Activated naive CD8-positive, alpha-beta T cell treated with anti-CD3 and anti-CD28 coated beads, Interleukin-2, amount 50 U/mL, for 24 hours (primary cell): ENCODE results near the gene TRIM44.
"Not testable (repeated sequence)": the region's sequence is repeated elsewhere in the genome, so short reads cannot be mapped to it uniquely, and the experiment has no call there.

Experiments used
- ATAC-seq: fragments of 150-1000 bp; cut with Tn5 transposase; one replicate; pipeline ENCODE4 v1.10.0; 2021
- DNase-seq: peaks from one replicate; pipeline ENCODE4 v3.0.0; 2021
- H3K27ac Mint-ChIP-seq: one replicate; pipeline ENCODE4 v1.8.0; 2021; ENCODE audit warnings: mild to moderate bottlenecking, mixed read lengths
- H3K27me3 Mint-ChIP-seq: one replicate; pipeline ENCODE4 v1.8.0; 2021; ENCODE audit warnings: mixed read lengths
- H3K36me3 Mint-ChIP-seq: one replicate; pipeline ENCODE4 v1.8.0; 2021; ENCODE audit warnings: low read depth, mixed read lengths
- H3K4me1 Mint-ChIP-seq: one replicate; pipeline ENCODE4 v1.8.0; 2021; ENCODE audit warnings: mixed read lengths
- H3K4me3 Mint-ChIP-seq: one replicate; pipeline ENCODE4 v1.8.0; 2021; ENCODE audit warnings: mild to moderate bottlenecking, moderate library complexity, mixed read lengths
- H3K9me3 Mint-ChIP-seq: one replicate; pipeline ENCODE4 v1.8.0; 2021; ENCODE audit warnings: mixed read lengths

The TRIM44 gene

DNA sequence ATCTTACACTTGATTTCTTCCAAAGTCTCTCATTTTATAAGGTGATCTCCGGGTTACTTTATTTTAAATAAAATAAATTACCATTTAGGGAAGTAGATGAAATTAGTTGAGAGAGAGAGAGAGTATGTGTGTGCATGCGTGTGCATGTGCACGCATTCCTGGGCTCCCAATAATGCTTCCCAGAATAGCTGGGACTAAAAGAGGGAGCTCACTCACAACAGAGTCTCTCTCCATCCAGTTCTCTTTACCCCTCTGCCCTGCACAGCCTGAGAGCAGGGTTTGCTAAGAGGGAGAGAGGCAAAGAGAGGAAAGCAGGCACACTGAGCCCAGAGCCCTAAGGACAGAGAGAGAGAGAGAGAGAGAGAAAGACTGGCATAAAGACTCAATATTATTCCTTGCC, 11.3 kb upstream of the TRIM44 start:
- H3K27ac Mint-ChIP-seq: no peak overlapping the region
- H3K27me3 Mint-ChIP-seq: peaks cover 58% of the 10 kb centered on the region

DNA sequence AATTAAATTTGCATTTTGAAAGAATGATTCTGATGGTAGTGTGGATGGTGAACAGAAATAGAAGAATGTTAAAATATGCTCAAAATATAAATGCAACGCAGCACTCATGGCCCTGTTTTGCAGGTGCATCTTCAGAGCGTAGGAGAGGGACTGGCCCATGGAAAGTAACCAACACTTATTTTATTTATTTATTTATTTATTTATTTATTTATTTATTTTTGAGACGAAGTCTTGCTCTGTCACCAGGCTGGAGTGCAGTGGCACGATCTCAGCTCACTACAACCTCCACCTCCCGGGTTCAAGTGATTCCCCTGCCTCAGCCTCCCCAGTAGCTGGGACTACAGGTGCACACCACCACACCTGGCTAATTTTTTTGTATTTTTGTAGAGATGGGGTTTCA, 9.8 kb upstream of the TRIM44 start:
- H3K27me3 Mint-ChIP-seq: peaks cover 51% of the 10 kb centered on the region
- H3K27ac Mint-ChIP-seq, H3K9me3 Mint-ChIP-seq, DNase-seq, ATAC-seq, H3K4me1 Mint-ChIP-seq, H3K36me3 Mint-ChIP-seq, H3K4me3 Mint-ChIP-seq: not testable (repeated sequence)

More for the DNA sequence above, 11.3 kb upstream of the TRIM44 start:
- Mint-ChIP-seq H3K36me3 (no peaks in the 10 kb centered on the region), H3K4me1 (peaks cover 4% of the 10 kb centered on the region), H3K9me3 (no peaks in the 10 kb centered on the region), H3K4me3 (no peak overlapping the region)
- DNase-seq (no peak), ATAC-seq (no peak)

DNA sequence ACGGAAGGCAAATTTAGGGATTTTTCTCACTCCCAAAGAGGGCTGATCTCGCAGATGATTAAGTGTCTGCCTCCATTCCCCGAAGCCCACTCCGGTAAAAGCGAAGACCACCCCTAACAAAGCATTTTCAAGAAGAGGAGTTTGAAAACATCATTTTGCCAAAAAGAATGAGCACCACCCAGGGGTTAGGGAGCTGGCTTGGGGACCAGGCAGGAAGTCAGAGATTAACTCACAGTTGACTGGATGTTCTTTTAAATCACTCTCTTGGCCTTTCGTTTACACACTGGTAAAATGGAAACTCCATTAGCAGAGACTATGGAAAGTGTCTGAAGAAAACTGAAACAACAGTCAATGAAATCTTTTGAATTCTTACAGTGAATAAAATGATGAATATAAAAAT, 7.9 kb upstream of the TRIM44 start:
- Mint-ChIP-seq H3K27me3 (peaks cover 42% of the 10 kb centered on the region), H3K27ac (no peak overlapping the region), H3K4me3 (no peak overlapping the region), H3K4me1 (peaks cover 4% of the 10 kb centered on the region), H3K9me3 (no peaks in the 10 kb centered on the region), H3K36me3 (no peaks in the 10 kb centered on the region)
- no peak for DNase-seq
- no peak for ATAC-seq

DNA sequence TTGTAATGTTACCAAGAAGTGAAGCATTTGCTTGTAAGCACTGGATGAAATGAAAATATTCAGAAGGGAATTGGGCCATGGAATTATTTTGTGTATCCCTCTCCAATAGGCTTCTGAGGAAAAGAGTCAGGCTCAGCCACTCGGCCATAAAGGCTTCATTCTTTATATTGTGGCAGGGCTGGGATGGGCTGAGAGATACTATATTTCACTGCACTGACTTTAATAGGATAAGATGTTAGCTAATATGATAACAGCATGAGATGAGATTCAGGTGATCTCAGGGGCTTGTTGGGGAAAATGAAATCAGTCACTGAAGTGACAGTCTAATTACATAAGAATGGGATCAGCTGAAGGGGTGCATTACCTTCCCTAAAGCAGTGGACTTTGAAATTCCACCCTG, 7.3 kb upstream of the TRIM44 start:
- Mint-ChIP-seq H3K36me3 (no peaks in the 10 kb centered on the region), H3K27ac (no peak overlapping the region), H3K9me3 (no peaks in the 10 kb centered on the region), H3K27me3 (peaks cover 42% of the 10 kb centered on the region), H3K4me1 (peaks cover 1% of the 10 kb centered on the region), H3K4me3 (no peak overlapping the region)
- DNase-seq: no peak
- ATAC-seq: no peak

DNA sequence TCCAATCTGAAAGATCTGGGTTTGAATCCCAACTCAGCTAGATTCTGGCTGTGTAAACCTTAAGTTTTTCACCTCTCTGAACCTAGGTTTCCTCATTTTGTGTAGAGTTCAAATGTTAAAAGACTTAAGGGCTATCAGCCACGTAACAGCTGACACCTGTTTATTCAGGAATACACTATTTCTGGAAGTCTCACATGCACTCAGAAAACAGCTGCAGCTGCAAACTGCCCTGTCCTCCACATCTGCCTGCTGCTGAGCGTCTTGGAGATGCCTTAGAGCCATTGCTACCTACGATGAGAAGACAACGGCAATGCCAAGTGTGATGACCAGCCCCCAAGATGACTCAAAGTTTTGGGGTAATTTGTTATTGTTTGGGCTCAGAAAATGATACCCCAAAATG, 6.7 kb upstream of the TRIM44 start:
- Mint-ChIP-seq H3K4me1 (no peaks in the 10 kb centered on the region), H3K27ac (no peak overlapping the region), H3K9me3 (no peaks in the 10 kb centered on the region), H3K36me3 (no peaks in the 10 kb centered on the region), H3K27me3 (peaks cover 42% of the 10 kb centered on the region), H3K4me3 (no peak overlapping the region)
- no peak for ATAC-seq
- no peak for DNase-seq

DNA sequence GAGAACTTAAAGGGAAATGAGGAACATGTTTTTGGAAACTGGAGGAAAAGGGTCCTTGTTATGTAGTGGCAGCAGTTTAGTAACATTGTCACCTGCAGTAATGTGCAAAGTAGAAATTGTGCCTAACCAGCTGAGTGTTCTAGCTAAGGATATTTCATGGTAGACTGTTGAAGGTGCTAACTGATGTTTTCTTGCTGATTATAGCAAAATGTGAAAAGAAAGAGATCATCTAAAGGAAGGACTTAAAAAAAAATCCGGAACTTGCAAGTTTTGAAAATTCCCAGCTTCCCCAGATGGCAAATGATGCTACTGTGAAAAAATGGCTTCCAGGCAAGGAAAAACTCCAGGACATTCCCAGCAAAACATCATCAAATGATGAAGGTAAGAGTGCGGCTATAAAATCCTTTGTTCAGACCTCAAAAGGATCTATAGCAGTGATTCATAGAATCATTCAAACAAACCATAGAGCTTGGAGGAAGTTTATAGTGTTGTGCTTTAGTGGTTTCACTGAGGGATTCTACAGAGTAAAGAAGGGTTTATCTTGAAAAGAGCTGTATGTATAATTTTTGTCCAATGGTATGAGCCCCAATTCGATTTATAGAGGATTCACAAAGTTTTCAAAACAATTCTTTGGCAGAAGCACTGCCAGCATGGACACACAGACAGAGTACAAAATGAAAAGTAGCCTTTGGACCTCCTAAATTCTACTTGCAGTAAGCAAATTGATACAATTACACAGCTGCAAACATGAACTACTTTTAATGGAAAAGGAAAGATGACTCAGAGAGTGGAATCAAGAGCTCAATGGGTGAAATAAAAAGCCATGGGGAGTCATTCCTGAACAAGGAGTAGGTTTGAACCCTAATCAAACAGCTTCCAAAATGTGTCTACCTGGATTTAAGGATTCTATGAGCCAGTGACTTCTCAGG, 4.3 kb upstream of the TRIM44 start:
- no peak for DNase-seq
- Mint-ChIP-seq H3K9me3 (peaks cover 3% of the 10 kb centered on the region), H3K27ac (no peak overlapping the region), H3K36me3 (peaks cover 4% of the 10 kb centered on the region), H3K4me3 (no peak overlapping the region), H3K4me1 (peaks cover 16% of the 10 kb centered on the region), H3K27me3 (peaks cover 27% of the 10 kb centered on the region)
- ATAC-seq: no peak

DNA sequence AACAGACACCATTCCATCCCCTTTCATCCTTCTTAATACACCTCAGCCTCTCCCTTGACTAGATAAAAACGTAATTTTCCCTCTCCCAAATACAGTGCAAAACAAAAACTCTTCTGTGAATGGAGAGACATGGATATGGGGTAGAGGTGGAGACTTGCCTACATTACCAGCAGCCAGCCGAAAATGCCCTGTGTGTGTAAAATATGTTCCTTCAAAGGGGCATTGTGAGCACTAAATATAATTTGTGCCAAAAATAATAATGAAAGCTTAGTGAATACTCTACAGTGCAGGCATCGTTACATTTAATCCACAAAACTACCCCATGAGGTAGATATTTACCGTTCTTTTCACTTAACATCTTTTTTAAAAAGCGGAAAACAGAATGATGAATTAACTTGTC, 1.0 kb upstream of the TRIM44 start:
- DNase-seq (no peak), ATAC-seq (no peak)
- Mint-ChIP-seq H3K27me3 (peaks cover 4% of the 10 kb centered on the region), H3K36me3 (peaks cover 30% of the 10 kb centered on the region), H3K9me3 (peaks cover 27% of the 10 kb centered on the region), H3K4me3 (peak overlapping the region; percentile 89), H3K27ac (peak overlapping the region; percentile 92), H3K4me1 (peaks cover 42% of the 10 kb centered on the region)

DNA sequence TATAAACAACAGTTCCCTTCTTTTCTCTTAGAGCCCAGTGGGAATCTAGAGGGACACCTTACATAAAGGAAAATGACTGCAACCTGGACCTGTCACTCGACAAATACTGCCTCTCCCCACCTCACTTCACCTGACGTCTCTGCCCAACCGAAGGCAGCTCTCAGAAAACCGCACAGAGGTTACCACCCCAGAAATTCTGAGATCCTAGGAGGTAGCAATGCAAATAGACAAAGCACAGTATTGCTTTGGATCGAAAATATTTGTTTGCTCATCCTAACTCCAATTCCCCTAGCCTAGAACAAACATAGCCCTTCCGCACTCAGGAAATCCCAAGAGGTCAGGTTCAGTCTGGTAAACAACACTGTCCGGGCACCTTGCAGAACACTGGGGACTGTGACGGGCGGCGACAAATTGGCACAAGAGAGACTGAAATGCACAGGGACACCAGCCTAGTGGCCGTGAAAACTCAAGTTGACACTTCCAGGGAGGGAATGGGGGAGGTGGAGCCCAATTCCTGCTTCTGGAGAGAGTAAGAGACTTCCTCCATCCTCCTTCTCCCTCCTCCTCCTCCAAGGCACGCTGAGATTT, 420 bp upstream of the TRIM44 start:
- peak; percentile 7 for ATAC-seq
- DNase-seq: no peak
- Mint-ChIP-seq H3K9me3 (peaks cover 31% of the 10 kb centered on the region), H3K27ac (peak overlapping the region; percentile 92), H3K36me3 (peaks cover 34% of the 10 kb centered on the region), H3K27me3 (peaks cover 3% of the 10 kb centered on the region), H3K4me3 (peak overlapping the region; percentile 89), H3K4me1 (peaks cover 42% of the 10 kb centered on the region)

DNA sequence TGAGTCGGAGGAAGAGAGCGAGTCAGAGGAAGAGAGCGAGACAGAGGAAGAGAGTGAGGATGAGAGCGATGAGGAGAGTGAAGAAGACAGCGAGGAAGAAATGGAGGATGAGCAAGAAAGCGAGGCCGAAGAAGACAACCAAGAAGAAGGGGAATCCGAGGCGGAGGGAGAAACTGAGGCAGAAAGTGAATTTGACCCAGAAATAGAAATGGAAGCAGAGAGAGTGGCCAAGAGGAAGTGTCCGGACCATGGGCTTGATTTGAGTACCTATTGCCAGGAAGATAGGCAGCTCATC, 780 bp downstream of the TRIM44 start:
- peak overlapping the region; percentile 92 for H3K27ac Mint-ChIP-seq
- H3K4me3 Mint-ChIP-seq: peak overlapping the region; percentile 89

DNA sequence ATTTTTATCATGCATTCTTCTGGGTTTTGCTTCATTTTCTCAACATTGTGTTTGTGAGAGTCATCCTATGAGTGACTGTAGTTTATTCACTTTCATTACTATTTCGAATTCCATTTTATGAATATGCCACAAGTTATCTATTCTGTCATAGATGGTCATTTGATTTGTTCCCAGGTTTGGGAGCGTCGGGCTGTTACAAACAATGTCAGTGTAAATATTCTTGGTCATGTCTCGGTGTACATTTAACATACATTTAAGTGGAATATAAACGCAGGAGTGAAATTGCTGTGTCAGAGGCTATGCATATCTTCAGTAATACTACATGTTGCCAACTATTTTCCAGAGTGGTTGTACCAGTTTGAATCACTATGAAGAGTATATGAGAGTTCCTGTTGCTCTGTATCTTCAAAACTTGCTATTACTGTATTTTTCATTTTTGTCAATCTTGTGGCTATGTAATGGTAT, 2.4 kb downstream of the TRIM44 start:
- peaks cover 49% of the 10 kb centered on the region for H3K36me3 Mint-ChIP-seq
- H3K4me3 Mint-ChIP-seq: peak overlapping the region; percentile 28
- H3K27me3 Mint-ChIP-seq: no peaks in the 10 kb centered on the region
- peaks cover 39% of the 10 kb centered on the region for H3K9me3 Mint-ChIP-seq
- peak overlapping the region; percentile 1 for H3K27ac Mint-ChIP-seq
- no peak for DNase-seq
- peaks cover 49% of the 10 kb centered on the region for H3K4me1 Mint-ChIP-seq
- ATAC-seq: no peak

More for the DNA sequence above, 780 bp downstream of the TRIM44 start:
- Mint-ChIP-seq H3K9me3 (peaks cover 38% of the 10 kb centered on the region), H3K27me3 (no peaks in the 10 kb centered on the region), H3K36me3 (peaks cover 43% of the 10 kb centered on the region), H3K4me1 (peaks cover 42% of the 10 kb centered on the region)
- ATAC-seq: no peak
- DNase-seq: no peak

DNA sequence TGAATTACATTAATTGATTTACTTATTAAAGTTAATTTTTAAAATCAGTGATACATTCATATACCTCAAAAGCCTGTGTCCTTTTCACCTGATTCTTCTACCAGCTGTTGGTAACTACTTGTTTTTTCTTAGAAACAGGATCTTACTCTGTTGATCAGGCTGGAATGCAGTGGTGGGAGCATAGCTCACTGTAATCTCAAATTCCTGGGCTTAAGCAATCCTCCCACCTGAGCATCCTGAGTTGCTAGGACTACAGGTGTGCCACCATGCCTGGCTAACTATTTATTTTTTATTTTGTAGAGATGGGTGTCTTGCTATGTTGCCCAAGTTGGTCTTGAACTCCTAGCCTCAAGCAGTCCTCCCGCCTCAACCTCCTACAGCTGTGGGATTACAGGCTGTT, 4.7 kb downstream of the TRIM44 start:
- Mint-ChIP-seq H3K4me1 (peaks cover 62% of the 10 kb centered on the region), H3K9me3 (peaks cover 39% of the 10 kb centered on the region)
- no peak for DNase-seq

DNA sequence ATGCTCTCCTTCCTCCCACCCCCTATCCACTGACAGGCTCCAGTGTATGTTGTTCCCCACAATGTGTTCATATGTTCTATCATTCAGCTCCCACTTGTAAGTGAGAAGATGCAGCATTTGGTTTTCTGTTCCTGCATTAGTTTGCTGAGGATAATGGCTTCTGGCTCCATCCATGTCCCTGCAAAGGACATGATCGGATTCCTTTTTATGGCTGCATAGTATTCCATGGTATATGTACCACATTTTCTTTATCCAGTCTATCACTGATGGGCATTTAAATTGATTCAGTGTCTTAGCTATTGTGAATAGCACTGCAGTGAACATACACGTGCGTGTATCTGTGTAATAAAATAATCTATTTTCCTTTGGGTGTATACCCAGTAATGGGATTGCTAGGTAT, 5.8 kb downstream of the TRIM44 start:
- not testable (repeated sequence) for ATAC-seq, DNase-seq, H3K4me3 Mint-ChIP-seq, H3K27me3 Mint-ChIP-seq, H3K27ac Mint-ChIP-seq
- Mint-ChIP-seq H3K9me3 (peaks cover 35% of the 10 kb centered on the region), H3K36me3 (peaks cover 48% of the 10 kb centered on the region), H3K4me1 (peaks cover 62% of the 10 kb centered on the region)

More for the DNA sequence above, 4.7 kb downstream of the TRIM44 start:
- no peaks in the 10 kb centered on the region for H3K27me3 Mint-ChIP-seq
- peaks cover 53% of the 10 kb centered on the region for H3K36me3 Mint-ChIP-seq
- H3K4me3 Mint-ChIP-seq: no peak overlapping the region
- no peak overlapping the region for H3K27ac Mint-ChIP-seq
- ATAC-seq: no peak

DNA sequence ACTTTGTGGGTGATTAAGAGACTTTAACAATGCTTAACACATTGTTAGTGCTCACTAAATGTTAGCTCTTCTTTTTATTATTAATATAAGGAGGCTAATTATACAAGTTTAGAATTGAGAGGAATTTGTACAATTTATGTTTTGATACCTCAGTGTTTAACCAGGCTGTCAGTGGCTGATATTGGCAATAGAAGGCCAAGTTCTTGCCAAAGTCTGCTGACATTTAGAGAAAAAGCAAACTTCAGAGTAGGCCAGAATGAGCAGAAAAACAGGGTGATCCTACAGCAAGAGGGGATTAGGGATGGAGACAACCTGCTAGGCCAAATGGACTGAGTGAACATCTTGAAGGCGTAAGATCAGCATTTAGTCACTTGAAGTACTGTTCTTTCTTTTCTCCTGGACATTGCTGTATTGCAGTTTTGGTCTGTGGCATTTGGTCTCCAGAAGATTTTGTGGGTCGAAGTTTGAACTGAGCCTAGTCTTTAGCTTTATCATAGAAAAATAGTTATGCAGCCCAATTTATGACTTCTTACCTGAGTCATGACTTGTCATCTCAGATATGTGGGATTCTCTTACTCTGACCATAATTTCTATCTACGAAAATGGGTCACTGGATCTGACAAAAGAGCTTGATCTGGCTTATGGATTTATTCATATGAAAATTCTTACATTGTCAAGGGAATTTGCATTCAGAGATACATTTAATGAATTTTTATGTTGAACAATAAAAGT, 9.0 kb downstream of the TRIM44 start:
- DNase-seq (no peak), ATAC-seq (no peak)
- H3K9me3 Mint-ChIP-seq: peaks cover 11% of the 10 kb centered on the region
- peaks cover 22% of the 10 kb centered on the region for H3K36me3 Mint-ChIP-seq
- H3K27ac Mint-ChIP-seq: no peak overlapping the region
- no peaks in the 10 kb centered on the region for H3K27me3 Mint-ChIP-seq
- H3K4me3 Mint-ChIP-seq: no peak overlapping the region
- H3K4me1 Mint-ChIP-seq: peaks cover 60% of the 10 kb centered on the region

DNA sequence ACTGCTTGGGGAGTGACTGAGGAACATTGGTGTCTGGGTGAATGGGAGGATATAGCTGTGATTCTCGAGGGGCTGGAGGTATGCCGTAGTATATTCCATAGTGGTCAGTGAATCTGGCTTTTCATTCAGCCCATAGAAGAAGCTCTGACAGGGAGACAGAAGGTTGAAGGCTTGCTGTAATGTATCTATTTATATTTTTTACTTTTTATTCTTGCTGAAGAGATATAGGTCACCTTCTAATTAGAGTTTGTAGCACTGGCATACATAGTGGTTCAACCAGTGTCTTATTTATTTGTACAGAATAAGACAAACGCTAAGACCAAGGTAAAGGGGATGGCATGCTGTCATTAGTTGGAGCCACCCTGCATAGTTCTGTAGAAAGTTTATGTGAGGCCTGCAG, 10.0 kb downstream of the TRIM44 start:
- peaks cover 8% of the 10 kb centered on the region for H3K9me3 Mint-ChIP-seq
- no peak overlapping the region for H3K4me3 Mint-ChIP-seq
- DNase-seq: no peak
- peaks cover 64% of the 10 kb centered on the region for H3K4me1 Mint-ChIP-seq
- no peaks in the 10 kb centered on the region for H3K27me3 Mint-ChIP-seq
- no peak for ATAC-seq
- H3K36me3 Mint-ChIP-seq: peaks cover 16% of the 10 kb centered on the region
- H3K27ac Mint-ChIP-seq: no peak overlapping the region
